ENCODE results near the gene MTUS2. TPM values are rescaled to one million over a fixed set of nuclear protein-coding genes. Genes with fewer than 3 reads are reported as not detected.
A peak's percentile ranks its signal among the peaks of the same experiment; 100 is the strongest.

Gene MTUS2
- total and polyA plus RNA-seq, 8 donors = 0.12 to 28.1 (median 3.5) TPM; not detected in 1

DNA sequence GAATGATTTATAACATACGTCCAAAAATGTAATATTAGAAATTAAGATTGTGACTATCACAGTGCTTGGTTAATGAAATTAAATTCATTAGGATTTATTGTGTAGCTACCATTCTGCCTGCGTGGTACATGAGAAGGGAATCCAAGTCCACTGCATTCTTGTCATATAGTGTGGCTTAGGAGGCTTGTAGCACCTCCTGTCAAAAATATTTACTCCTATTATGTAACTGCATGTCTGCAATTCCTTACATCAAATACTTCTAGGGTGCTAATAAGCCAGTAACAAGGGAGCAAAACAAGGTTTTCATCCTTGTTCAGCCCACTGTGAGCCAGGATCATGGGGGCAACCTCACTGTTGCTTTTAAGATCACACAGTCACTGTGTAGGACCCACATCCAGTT lies 576.3 kb downstream of the MTUS2 start:
- no peaks in the 10 kb centered on the region for H3K36me3 ChIP-seq
- intact Hi-C loops (cut with DNase I; ENCODE audit: low total_unique reads) = no loop called here
- 73 to 95% (median 80%) methylated on average over 2 of the region's 2 CpGs for WGBS, 5 donors
- peaks cover 0 to 24% (median 0%) of the 10 kb centered on the region in 3 donors for H3K27me3 ChIP-seq
- no peaks in the 10 kb centered on the region for H3K9me3 ChIP-seq
- no peak overlapping the region for H3K27ac ChIP-seq
- no peak for TF ChIP-seq POLR2A (IDR thresholded peaks at IDR 0.05)
- TF ChIP-seq EP300 (IDR thresholded peaks at IDR 0.05) = no peak
- TF ChIP-seq, protein P1, sequence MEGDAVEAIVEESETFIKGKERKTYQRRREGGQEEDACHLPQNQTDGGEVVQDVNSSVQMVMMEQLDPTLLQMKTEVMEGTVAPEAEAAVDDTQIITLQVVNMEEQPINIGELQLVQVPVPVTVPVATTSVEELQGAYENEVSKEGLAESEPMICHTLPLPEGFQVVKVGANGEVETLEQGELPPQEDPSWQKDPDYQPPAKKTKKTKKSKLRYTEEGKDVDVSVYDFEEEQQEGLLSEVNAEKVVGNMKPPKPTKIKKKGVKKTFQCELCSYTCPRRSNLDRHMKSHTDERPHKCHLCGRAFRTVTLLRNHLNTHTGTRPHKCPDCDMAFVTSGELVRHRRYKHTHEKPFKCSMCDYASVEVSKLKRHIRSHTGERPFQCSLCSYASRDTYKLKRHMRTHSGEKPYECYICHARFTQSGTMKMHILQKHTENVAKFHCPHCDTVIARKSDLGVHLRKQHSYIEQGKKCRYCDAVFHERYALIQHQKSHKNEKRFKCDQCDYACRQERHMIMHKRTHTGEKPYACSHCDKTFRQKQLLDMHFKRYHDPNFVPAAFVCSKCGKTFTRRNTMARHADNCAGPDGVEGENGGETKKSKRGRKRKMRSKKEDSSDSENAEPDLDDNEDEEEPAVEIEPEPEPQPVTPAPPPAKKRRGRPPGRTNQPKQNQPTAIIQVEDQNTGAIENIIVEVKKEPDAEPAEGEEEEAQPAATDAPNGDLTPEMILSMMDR (IDR thresholded peaks at IDR 0.05) = no peak
- no peak for TF ChIP-seq POLR2AphosphoS5 (IDR thresholded peaks at IDR 0.05)
- no peaks in the 10 kb centered on the region for H3K4me1 ChIP-seq
- H3K4me3 ChIP-seq = no peak overlapping the region
- no peak for DNase-seq

DNA sequence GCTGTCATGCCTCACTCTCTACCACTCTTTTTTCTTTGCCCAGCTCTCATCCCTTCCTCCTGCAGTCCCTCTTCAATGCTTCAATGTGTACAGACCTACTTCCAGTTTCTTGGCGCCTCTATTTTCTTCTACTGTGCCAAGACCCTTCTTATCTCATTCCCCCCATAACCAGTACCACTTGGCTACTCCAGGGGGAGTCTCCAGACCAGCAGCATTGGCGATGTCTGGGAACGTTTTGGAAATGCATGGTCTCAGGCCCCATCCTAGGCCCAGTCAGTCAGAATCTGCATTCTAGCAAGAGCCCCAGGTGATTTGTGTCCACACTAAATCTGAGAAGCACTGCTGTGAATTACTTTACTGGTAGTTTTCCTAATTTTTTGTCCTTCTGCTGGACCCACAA lies 577.1 kb downstream of the MTUS2 start:
- Histone ChIP-seq H3K4me1 (no peaks in the 10 kb centered on the region), H3K36me3 (no peaks in the 10 kb centered on the region), H3K9me3 (no peaks in the 10 kb centered on the region), H3K27me3 (peaks cover 0 to 24% (median 0%) of the 10 kb centered on the region in 3 donors), H3K27ac (no peak overlapping the region), H3K4me3 (no peak overlapping the region)
- TF ChIP-seq POLR2A (IDR thresholded peaks at IDR 0.05) = no peak
- TF ChIP-seq EP300 (IDR thresholded peaks at IDR 0.05) = no peak
- no peak for TF ChIP-seq POLR2AphosphoS5 (IDR thresholded peaks at IDR 0.05)
- TF ChIP-seq, protein P1 (IDR thresholded peaks at IDR 0.05) = no peak
- intact Hi-C loops (cut with DNase I; ENCODE audit: low total_unique reads) = no loop called here
- 56 to 83% (median 73%) methylated on average over 3 of the region's 3 CpGs for WGBS, 5 donors
- DNase-seq = no peak

DNA sequence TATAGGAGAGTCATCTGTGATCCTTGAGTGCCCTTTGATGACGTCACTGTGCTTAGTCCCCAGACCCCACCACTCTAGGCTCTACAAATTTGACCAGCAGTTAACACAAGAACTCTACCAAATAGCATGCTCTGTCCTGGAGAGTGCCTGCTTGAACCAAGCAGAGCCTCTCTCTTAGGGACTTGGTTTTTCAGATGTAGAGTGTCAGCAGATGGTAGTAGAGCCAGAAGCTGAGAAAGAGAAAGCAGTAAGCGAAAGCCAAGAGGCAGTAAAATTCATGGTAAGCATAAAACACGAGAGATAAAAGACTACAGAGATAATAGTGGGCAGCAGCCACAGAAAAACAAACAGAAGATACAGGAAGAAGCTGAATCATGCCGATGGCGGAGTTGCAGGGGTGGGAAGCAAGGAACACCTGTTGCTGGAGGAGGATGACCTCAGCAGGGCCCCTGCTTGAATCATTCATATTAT lies 582.1 kb downstream of the MTUS2 start:
- Histone ChIP-seq H3K27ac (no peak overlapping the region), H3K36me3 (no peaks in the 10 kb centered on the region), H3K4me1 (no peaks in the 10 kb centered on the region), H3K9me3 (no peaks in the 10 kb centered on the region), H3K27me3 (peaks cover 0 to 1% (median 0%) of the 10 kb centered on the region in 3 donors), H3K4me3 (no peak overlapping the region)
- TF ChIP-seq EP300 (IDR thresholded peaks at IDR 0.05) (no peak), POLR2A (IDR thresholded peaks at IDR 0.05) (no peak), POLR2AphosphoS5 (IDR thresholded peaks at IDR 0.05) (no peak)
- TF ChIP-seq, protein P1 (IDR thresholded peaks at IDR 0.05) = no peak
- DNase-seq = peak in 1 of 2 donors; percentile 21
- intact Hi-C loops (cut with DNase I; ENCODE audit: low total_unique reads) = no loop called here
- WGBS, 5 donors = 14 to 37% (median 36%) methylated on average over 5 of the region's 5 CpGs

DNA sequence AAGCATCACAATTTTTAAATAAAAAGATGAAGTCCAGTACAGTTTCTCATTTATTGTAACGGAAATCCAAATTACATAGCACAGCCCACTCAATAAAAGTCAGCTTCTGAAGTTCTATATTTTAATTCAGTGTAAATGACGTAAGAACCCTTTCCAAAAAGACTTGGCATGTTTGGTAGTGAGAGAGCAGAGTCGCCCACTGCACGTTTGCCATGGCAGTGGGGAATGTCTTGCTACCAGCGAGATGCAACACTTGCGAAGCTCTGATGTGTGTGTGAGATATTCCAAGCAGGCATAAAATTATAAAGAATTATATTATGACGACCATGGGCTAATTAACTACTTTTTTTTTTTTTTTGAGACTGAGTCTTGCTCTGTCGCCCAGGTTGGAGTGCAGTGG lies 585.3 kb downstream of the MTUS2 start:
- TF ChIP-seq POLR2A (IDR thresholded peaks at IDR 0.05) (no peak), EP300 (IDR thresholded peaks at IDR 0.05) (no peak), POLR2AphosphoS5 (IDR thresholded peaks at IDR 0.05) (no peak)
- TF ChIP-seq, protein P1 (IDR thresholded peaks at IDR 0.05) = no peak
- peaks cover 0 to 4% (median 0%) of the 10 kb centered on the region in 3 donors for H3K27me3 ChIP-seq
- H3K9me3 ChIP-seq = no peaks in the 10 kb centered on the region
- WGBS, 5 donors = 76 to 88% (median 85%) methylated on average over 8 of the region's 8 CpGs
- DNase-seq = no peak
- intact Hi-C loops (cut with DNase I; ENCODE audit: low total_unique reads) = no loop called here
- no peak overlapping the region for H3K4me3 ChIP-seq
- no peaks in the 10 kb centered on the region for H3K4me1 ChIP-seq
- H3K36me3 ChIP-seq = no peaks in the 10 kb centered on the region
- no peak overlapping the region for H3K27ac ChIP-seq

Measured in stomach (tissue), 9 donors.